Upper lobe of left lung (tissue), 4 donors: ENCODE results near the gene ZSCAN5C.

ENCODE experiments used
- EP300 ChIP-seq, 4 donors: sonication (generic); formaldehyde crosslinking; IDR thresholded peaks; one replicate each; pipeline ENCODE4 v1.5.1; 2017; ENCODE audit warnings: antibody characterized with exemption in 4 of 4, control low read depth in 2 of 4
- TF ChIP-seq, protein P1 (sequence below), 6 experiments: fragments of 450-650 bp in 4 of 6; fragments of 200-600 bp in 2 of 6; sonication (generic) in 2 of 6; IDR thresholded peaks; one replicate each; pipeline ENCODE4 v1.5.1; 2016 to 2019; ENCODE audit warnings: antibody characterized with exemption in 6 of 6

DNA sequence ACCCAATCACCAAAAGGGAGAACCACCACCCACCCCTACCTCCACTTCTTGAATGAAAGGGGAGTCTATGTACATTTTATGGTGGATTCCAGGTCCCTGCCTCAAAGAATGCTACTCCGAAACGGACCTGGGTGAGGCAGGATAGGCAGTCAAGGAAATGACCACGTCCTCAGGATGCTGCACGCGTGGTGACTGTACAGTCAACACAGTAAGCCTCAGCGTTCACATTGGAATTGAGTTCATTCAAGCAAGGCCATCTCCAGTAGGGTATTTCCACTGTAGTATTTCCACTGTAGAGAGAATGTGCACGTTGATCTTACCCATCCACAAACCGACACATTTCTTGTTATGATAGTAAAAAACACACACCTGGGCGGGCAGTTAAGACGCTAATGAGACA, 16.9 kb downstream of the ZSCAN5C start:
- TF ChIP-seq, protein P1, sequence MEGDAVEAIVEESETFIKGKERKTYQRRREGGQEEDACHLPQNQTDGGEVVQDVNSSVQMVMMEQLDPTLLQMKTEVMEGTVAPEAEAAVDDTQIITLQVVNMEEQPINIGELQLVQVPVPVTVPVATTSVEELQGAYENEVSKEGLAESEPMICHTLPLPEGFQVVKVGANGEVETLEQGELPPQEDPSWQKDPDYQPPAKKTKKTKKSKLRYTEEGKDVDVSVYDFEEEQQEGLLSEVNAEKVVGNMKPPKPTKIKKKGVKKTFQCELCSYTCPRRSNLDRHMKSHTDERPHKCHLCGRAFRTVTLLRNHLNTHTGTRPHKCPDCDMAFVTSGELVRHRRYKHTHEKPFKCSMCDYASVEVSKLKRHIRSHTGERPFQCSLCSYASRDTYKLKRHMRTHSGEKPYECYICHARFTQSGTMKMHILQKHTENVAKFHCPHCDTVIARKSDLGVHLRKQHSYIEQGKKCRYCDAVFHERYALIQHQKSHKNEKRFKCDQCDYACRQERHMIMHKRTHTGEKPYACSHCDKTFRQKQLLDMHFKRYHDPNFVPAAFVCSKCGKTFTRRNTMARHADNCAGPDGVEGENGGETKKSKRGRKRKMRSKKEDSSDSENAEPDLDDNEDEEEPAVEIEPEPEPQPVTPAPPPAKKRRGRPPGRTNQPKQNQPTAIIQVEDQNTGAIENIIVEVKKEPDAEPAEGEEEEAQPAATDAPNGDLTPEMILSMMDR (IDR thresholded peaks at IDR 0.05) = no peak
- no peak for TF ChIP-seq EP300 (IDR thresholded peaks at IDR 0.05)
